ENCODE measurements around the gene TMEM126A. TPM values are rescaled to one million over a fixed set of nuclear protein-coding genes. Genes with fewer than 3 reads are reported as not detected.

TMEM126A gene
- total and polyA plus RNA-seq, 2 of the 8 experiments (the other 6 are each of a cell fraction or from before 2014, with no cell fraction given) = 33.7 to 58.7 TPM

DNA sequence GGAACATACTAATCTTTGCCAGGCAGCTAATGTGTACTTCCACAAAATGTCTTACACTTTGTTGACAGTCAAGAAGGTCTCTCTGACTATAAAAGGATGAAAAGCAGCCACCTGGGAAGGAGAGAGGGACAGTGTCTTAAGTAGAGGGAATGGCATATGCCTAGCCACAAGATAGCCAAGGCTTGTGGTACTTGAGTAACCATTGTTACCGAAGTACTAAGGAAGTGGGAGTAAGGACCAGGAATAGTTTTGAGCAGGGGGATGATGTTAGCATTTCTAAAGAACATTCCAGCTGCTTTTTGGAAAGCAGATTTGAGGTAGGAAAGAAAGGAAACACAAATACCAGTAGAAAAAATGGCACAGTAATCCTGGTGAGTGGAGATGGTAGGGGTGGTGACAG is 3.4 kb downstream of the TMEM126A start:
- Histone ChIP-seq H2AFZ (ENCODE audit: low read length) (no peak overlapping the region), H4K20me1 (replicated peaks in 1 of 2; ENCODE audit: control insufficient read depth in 1 of 2, insufficient read depth in 2 of 2, low read length in 2 of 2) (peaks cover 0 to 2% of the 10 kb centered on the region in 2 experiments), H4K91ac (replicated peaks; ENCODE audit: insufficient read length, low read length) (no peak overlapping the region), H3K18ac (ENCODE audit: extremely low read depth, low read length) (no peak overlapping the region), H4K5ac (ENCODE audit: insufficient read length, low read depth, low read length) (no peak overlapping the region), H2BK120ac (replicated peaks; ENCODE audit: low read depth, low read length) (no peak overlapping the region), H2AK5ac (ENCODE audit: low read depth, low read length) (no peak overlapping the region), H3K79me1 (ENCODE audit: low read depth, low read length) (no peaks in the 10 kb centered on the region), H3K4me2 (ENCODE audit: insufficient read depth in 1 of 2, low read depth in 2 of 2, low read length in 2 of 2) (no peak overlapping the region), H3K23me2 (ENCODE audit: low read depth, low read length) (0 out of 2 replicates have a peak, but pooled peaks cover 4% of the 10 kb centered on the region), H3K27me3 (replicated peaks in 1 of 4; ENCODE audit: control insufficient read depth in 3 of 4, extremely low read depth in 1 of 4, insufficient read depth in 3 of 4, low read length in 3 of 4) (peaks cover 0 to 1% (median 0%) of the 10 kb centered on the region in 4 experiments; a peak in 1 of 7 replicates), H3K79me2 (ENCODE audit: control insufficient read depth in 1 of 2, insufficient read depth in 2 of 2, low read length in 2 of 2) (peaks cover 0 to 6% of the 10 kb centered on the region in 2 experiments; a peak in 1 of 4 replicates), H2BK5ac (ENCODE audit: low read depth, low read length) (no peak overlapping the region), H3K4me1 (replicated peaks in 1 of 4; ENCODE audit: control insufficient read depth in 3 of 4, insufficient read depth in 4 of 4, low read length in 3 of 4) (peaks cover 0 to 5% (median 0%) of the 10 kb centered on the region in 4 experiments; a peak in 4 of 7 replicates), H3K27ac (ENCODE audit: low read depth, low read length) (no peak overlapping the region), H3K56ac (replicated peaks; ENCODE audit: insufficient read length, low read depth, low read length) (no peak overlapping the region), H3K4ac (replicated peaks; ENCODE audit: insufficient read length, low read depth, low read length) (no peak overlapping the region), H3K36me3 (ENCODE audit: control insufficient read depth in 2 of 4, insufficient read depth in 4 of 4, low read length in 3 of 4) (peaks cover 0 to 10% (median 5%) of the 10 kb centered on the region in 4 experiments; a peak in 3 of 8 replicates), H3K14ac (ENCODE audit: insufficient read length) (no peak overlapping the region), H4K8ac (ENCODE audit: extremely low read depth, insufficient read depth, low read length) (no peak overlapping the region), H2BK12ac (ENCODE audit: low read depth, low read length) (no peak overlapping the region), H3K9me3 (ENCODE audit: insufficient read depth in 2 of 2, low read depth in 1 of 2, low read length in 1 of 2) (no peaks in the 10 kb centered on the region), H2BK20ac (ENCODE audit: low read length) (no peak overlapping the region), H3K9ac (replicated peaks in 1 of 4; ENCODE audit: extremely low read depth in 1 of 4, low read depth in 3 of 4, low read length in 3 of 4) (no peak overlapping the region), H2BK15ac (ENCODE audit: low read length) (no peak overlapping the region), H3K23ac (ENCODE audit: insufficient read length) (no peak overlapping the region), H3K4me3 (ENCODE audit: extremely low read depth in 1 of 4, insufficient read depth in 2 of 4, low read depth in 3 of 4, low read length in 4 of 4) (no peak overlapping the region)
- FAIRE-seq = no peak
- ChIA-PET CTCF (ENCODE audit: partially characterized antibody) (no interaction called here), POLR2A (ENCODE audit: partially characterized antibody) (interaction anchor here (0.8 to 6.3 kb wide), 5 partner anchors 8 to 25 kb away, joined by 3 to 45 read pairs (median 9); partner anchors contain the start of gene CREBZF)
- 95% methylated on average over 1 of the region's 1 CpG; no CpG with 5 or more reads in 1 of the 2 experiments for WGBS, 2 experiments (ENCODE audit: extremely low coverage in 1 of 2, insufficient coverage in 1 of 2, insufficient read length in 1 of 2, insufficient replicate concordance in 2 of 2, low coverage in 1 of 2, low lambda C conversion rate in 2 of 2, missing lambda C conversion rate in 1 of 2)
- TF ChIP-seq JUN (IDR thresholded peaks at IDR 0.05; ENCODE audit: low read depth, low read length) = no peak
- no peak for TF ChIP-seq ASH2L (IDR thresholded peaks at IDR 0.05; ENCODE audit: low read length)
- TF ChIP-seq CEBPB (IDR thresholded peaks at IDR 0.05; ENCODE audit: low read depth, low read length) = no peak
- no peak for TF ChIP-seq POLR2A (IDR thresholded peaks at IDR 0.05; ENCODE audit: control extremely low read depth in 1 of 2, low read depth in 2 of 2, low read length in 2 of 2)
- DNase-seq (ENCODE audit: low read depth in 1 of 2, low spot score in 2 of 2) = no peak
